ENCODE results near the gene PDK4.
"Not testable (repeated sequence)": the region's sequence is repeated elsewhere in the genome, so short reads cannot be mapped to it uniquely, and the experiment has no call there.

Gene PDK4

DNA sequence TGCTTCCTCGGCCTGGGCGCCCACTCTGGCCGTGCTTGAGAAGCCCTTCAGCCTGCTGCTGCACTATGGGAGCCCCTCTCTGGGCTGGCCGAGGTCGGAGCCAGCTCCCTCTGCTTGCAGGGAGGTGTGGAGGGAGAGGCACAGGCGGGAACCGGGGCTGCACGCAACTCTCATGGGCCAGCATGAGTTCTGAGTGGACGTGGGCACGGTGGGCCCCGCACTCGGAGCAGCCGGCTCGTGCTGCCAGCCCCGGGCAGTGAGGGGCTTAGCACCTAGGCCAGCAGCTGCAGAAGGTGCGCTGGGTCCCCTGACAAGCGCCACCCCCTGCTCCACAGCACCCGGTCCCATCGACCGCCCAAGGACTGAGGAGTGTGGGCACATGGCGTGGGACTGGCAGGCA lies 9.0 kb upstream of the PDK4 start:
- in situ Hi-C loops (cut with MboI; ENCODE audit: low sequenced_read_pairs) = no loop called here

GRCh38 chr7:95604811-95605210 lies 8.5 kb upstream of the PDK4 start:
- in situ Hi-C loops (cut with MboI; ENCODE audit: low sequenced_read_pairs) = not testable (repeated sequence)

GRCh38 chr7:95604397-95604796 lies 8.1 kb upstream of the PDK4 start:
- in situ Hi-C loops (cut with MboI; ENCODE audit: low sequenced_read_pairs) = not testable (repeated sequence)

- in situ Hi-C loops (cut with MboI; ENCODE audit: low sequenced_read_pairs) = no loop called here
Observed at GRCh38 chr7:95602421-95602820, 6.1 kb upstream of the PDK4 start.

DNA sequence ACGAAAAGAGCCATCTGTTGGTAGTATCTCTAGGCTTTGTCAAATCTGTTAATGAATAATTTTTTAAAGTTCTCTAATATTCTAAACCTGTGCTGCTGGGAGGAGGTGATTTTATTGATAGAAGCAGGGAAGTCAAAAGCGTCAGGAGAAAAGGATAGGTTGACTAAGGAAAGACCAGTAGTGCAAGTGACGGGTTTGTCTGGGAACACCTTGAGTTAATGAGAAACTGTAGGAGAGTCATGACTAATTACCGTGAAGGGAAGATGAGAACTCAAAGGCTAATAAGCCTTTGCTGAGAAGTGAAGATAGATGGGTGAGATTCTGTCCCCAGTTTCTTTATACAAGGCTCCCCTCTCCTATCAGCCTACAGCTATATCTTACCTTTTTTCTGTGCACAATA lies 5.0 kb upstream of the PDK4 start:
- in situ Hi-C loops (cut with MboI; ENCODE audit: low sequenced_read_pairs) = no loop called here

DNA sequence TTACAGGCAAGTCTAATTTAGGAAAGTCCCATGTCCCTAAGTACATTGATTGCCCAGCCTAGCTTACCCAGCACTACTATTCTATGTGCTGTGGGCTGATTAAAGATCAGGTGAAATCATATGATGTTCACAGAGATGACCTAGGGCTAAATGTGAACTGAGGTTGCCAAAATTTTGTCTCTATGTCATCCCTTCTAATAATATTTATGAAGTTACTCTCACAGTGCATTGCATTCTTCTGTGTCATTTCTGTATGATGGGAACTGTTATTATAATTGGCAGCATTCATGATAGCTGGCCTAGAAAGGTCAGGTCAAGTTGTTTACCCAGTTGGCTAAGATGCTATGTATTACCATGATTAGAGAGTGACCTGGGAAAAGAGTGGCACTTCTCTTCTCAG lies 2.8 kb upstream of the PDK4 start:
- in situ Hi-C loops (cut with MboI; ENCODE audit: low sequenced_read_pairs) = no loop called here

- in situ Hi-C loops (cut with MboI; ENCODE audit: low sequenced_read_pairs) = no loop called here
Observed at GRCh38 chr7:95598511-95598910, 2.2 kb upstream of the PDK4 start.

DNA sequence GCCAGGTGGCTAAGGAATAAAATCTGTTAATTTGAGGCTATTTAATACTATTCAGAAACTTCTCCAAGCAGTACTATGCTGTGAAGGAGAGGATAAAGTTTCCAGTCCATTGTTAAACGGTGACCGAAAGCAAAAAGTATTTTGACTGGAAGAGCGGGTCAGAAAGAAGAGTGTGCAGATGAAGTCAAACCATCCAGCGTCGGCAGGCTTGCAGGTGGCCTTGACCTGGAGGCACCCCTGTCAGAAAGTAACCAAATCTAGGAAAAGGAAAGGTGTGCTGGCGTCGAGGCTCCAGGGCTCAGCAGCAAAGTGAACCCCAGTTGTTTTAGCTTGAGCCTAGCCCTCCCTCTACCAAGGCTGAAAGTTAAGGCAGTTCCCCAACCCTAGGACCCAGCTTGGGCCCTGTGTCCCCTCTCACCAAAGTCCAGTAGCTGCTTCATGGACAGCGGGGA lies 544 bp downstream of the PDK4 start:
- in situ Hi-C loops (cut with MboI; ENCODE audit: low sequenced_read_pairs) = no loop called here

DNA sequence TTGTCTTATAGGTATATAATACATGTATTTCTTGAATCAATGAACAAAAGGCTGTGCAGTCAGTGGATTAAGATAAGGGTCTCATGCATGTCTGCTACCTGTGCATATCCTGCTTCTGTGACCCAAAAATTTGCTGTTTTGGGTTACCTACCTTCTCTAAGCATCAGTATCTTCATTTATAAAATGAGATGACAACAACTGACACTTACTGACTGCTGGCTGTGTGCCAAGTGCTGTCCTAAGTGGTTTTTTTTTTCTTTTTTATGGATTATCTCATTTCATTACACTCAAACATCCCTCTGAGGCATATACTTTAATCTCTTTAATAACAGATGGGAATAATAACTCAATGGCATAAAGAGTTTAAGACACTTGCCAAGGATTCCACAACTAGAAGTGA lies 2.1 kb downstream of the PDK4 start:
- in situ Hi-C loops (cut with MboI; ENCODE audit: low sequenced_read_pairs) = no loop called here

DNA sequence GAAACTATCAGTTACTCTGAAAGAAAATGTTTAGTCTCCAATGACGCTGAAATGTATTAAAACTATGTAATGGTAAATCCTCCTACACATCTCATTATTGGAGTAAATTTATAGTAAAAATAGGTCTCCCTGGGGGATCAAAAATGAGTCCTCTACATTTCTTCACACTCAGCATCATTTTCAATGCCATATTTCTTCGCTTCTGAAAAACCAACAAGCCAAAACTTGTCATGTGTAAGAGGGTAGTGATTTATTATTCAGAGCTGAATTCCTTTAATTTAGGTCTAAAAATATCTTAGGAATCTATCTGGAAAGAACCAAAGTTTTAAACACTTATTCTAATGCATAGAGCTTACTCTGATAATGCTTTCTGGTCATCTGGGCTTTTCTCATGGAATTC lies 3.0 kb downstream of the PDK4 start:
- in situ Hi-C loops (cut with MboI; ENCODE audit: low sequenced_read_pairs) = no loop called here

DNA sequence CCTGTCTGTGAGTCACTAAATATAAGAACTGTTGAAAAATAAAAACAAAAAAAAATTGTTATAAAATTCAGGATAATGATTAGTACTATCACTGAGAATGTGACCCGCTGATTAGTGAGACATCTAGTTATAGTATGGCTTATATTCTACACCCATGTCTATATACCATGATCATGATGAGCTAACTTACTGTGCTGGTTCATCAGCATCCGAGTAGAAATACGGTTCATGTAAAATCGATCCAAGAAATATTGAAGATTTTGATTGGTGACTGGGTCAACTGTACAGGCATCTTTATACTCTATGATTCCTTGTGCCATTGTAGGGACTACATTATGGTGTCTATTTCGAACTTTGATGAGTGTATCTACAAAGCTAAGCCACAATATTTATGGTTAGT lies 3.7 kb downstream of the PDK4 start:
- in situ Hi-C loops (cut with MboI; ENCODE audit: low sequenced_read_pairs) = no loop called here

DNA sequence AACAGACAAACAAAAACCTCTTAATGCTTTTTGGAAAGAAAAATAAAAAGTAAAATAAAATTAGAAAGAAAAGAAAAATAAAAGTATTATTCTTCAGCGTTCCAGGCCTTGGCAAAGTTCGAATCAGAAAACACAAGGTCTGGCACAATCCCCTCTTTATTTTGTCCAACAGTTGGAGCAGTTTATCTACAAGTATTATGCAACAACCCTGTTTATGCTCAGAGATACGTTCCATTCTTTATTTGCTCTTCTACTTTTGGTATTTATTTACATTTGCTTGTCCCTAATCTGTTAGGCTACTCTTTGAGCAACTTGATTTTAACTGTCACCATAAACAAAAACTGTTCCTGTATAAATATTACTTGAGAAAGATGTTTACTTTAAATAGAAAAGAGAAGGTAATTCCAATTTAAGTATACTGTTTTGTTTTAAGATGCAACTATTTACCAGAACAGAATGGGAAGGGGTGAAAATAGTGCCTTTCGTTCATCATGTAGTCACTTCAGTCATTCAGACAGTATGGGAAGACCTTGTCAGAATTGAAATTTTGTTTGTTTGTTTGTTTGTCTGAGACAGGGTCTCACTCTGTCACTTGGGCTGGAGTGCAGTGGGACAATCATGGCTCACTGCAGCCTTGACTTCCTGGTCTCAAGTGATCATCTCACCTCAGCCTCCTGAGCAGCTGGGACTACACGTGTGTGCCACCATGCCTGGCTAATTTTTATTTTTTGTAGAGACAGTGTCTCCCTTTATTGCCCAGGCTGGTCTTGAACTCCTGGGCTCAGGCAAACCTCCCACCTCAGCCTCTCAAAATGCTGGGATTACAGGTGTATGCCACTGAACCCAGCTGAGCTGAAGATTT lies 5.7 kb downstream of the PDK4 start:
- in situ Hi-C loops (cut with MboI; ENCODE audit: low sequenced_read_pairs) = no loop called here

DNA sequence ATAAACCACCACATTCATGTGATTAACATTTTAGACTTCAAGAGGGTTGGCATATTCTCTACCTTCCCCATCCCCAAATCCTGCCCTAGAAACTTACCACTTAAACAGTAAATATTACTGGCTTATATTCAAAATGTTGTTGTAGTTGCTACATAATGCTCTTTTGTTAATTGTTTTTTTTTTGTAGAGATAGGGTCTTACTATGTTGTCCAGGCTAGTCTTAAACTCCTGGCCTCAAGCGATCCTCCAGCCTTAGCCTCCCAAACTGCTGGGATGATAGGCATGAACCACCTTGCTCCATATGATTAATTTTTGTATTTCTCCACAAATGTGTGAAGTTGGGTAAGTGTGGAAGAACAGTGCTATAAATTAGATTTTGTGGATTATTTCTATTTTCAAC lies 6.5 kb downstream of the PDK4 start:
- in situ Hi-C loops (cut with MboI; ENCODE audit: low sequenced_read_pairs) = no loop called here

DNA sequence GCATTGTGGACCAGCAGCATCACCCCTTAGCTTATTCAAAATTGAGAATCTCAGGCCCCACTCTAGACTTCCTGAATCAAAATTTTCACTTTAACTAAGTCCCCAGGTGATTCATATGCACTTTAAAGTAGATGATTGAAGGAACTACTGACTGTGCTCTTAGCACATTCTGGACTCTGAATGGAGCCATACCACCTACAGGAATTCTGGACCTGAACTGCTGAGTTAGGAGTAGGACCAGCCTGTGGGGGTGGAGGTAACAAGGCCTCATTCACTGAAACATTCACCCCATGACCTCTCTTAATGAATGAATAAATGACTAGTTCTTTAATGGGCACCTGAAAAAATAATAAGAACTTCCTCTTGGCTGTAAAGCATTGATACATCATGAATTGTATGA lies 7.3 kb downstream of the PDK4 start:
- in situ Hi-C loops (cut with MboI; ENCODE audit: low sequenced_read_pairs) = no loop called here

DNA sequence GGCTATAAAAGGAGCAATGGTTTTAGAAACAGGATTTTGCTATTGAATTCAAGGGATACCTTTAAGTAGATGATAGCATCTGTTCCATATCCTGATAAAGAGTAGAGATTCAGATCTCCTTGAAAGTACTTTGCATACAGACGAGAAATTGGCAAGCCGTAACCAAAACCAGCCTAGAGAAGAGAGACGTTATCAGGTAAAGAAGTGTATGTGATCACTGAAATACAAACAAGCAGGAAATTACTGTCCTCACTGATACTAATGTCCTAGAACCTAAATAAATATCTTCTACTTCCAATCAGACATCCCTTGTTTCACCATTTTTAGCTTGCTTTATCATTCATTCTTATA lies 9.4 kb downstream of the PDK4 start:
- in situ Hi-C loops (cut with MboI; ENCODE audit: low sequenced_read_pairs) = no loop called here

DNA sequence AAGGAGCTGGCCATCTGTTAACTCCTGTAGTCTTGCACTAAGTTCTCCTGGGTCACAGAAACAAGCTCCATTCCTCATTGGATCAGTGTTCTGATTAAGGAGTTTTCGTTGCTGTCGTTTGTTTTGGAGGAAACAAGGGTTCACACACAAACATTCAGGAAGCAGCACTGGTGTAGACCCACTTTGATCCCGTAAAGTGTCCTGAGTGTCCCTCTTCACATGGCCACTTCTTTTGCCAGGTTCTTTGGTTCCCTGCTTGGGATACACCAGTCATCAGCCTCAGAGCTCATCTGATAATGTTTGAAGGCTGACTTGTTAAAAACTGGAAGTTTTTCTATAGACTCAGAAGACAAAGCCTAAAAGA lies 10.9 kb downstream of the PDK4 start:
- in situ Hi-C loops (cut with MboI; ENCODE audit: low sequenced_read_pairs) = no loop called here

GRCh38 chr7:95584769-95585425 lies 11.4 kb downstream of the PDK4 start:
- in situ Hi-C loops (cut with MboI; ENCODE audit: low sequenced_read_pairs) = no loop called here

DNA sequence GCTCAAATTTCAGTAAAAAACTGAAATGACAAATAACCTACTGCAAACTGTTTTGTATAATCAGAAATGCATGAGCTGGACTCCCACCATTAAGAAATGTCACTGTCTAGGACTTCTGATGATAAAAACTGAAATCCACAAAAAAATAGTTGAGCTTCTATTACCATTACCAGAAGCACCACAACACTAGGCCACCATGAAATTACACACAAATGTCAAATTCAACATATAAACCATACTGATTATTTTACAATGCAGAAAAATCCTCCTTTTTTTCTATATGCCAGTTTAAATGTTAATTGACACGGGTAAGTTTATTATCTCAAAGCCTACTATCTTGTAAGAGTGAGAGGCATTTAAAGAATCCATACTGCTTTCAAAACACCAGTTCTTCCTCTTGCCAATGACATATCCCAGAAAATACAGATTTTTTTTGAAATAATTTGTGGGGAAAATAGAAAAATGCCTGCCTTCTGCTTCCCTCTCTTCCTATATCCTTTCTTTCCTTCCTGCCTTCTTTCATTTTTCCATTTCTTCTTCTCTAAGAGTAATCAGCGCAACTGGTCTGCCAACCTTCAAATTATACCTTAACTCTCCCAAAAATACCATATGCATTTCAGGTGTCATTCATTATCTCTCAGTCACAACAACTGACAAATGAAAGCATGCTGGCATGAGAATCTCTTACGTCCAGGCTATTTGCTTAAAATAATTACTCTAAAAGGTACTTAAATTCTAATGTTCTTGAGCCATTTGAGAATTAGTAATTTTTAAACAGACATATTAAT lies 12.3 kb downstream of the PDK4 start:
- in situ Hi-C loops (cut with MboI; ENCODE audit: low sequenced_read_pairs) = no loop called here

DNA sequence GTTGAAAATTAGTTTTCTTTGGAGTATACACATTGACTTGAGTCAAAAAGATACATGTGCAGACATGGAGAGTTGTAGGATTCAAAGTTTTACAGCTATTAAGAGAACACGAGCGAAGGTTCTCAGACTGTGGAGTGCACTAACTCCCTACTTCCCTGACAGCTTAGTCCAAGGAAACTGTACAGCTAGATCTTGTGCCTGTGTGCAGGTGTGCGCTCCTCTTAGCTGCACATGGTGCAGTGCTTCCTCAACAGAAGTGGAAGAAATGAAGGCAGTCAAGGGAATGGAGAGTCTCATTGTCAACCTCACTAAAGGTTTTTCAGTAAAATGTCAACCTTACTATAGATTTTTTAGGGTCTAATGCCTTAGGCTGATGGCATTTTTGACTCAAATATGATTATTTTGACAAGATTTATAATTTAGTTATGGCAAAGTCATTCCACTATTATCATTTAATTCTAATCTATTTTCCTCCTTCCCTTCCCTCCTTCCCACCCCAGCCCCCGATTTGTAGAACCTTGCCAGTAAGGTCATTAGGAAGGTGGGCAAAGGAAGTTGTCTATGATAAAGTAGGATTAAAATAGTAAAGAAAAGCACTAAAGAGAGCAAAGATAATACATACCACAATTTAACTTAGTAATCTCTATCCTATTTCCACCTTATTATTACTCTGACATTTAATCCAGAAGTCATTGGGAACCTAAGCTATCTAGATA lies 13.6 kb downstream of the PDK4 start:
- in situ Hi-C loops (cut with MboI; ENCODE audit: low sequenced_read_pairs) = no loop called here

DNA sequence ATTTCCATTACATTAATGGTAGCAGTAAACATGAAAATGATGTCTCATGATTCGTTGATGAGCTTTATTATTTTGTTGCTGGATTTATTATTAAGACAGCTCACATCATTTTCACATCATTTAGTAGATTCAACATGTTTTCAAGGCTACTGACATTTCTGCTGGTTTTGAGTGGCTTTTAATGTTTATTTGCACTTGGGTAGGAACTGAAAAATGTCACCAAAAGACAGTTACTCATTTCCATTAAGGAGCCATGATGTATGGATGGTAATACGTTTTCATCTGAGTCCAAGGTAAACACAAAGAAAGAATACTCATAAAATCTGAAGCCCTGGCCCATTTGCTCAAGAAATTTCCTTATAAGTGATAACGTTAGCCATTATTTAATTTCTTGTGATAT lies 14.8 kb downstream of the PDK4 start:
- in situ Hi-C loops (cut with MboI; ENCODE audit: low sequenced_read_pairs) = no loop called here

- in situ Hi-C loops (cut with MboI; ENCODE audit: low sequenced_read_pairs) = no loop called here
Observed at GRCh38 chr7:95579318-95579717, 17.0 kb downstream of the PDK4 start.
